Large intestine (tissue), 3 donors: ENCODE data around the gene PTPRG. TPM values are rescaled to one million over a fixed set of nuclear protein-coding genes. Genes with fewer than 3 reads are reported as not detected.
"Not testable (repeated sequence)": the region's sequence is repeated elsewhere in the genome, so short reads cannot be mapped to it uniquely, and the experiment has no call there.

Experiments used
- DNase-seq, 2 donors: peaks; one replicate each; pipeline versions ENCODE4 v3.0.0 to v3.0.0-alpha.2; 2013
- H3K27ac ChIP-seq: one replicate; pipeline ENCODE4 v1.5.1; 2013; ENCODE audit warnings: low read length
- H3K27me3 ChIP-seq: 2 replicates; pipeline ENCODE4 v1.6.1; 2013; ENCODE audit warnings: low read length; ENCODE audit not compliant: control insufficient read depth, insufficient read depth
- H3K36me3 ChIP-seq: 2 replicates; pipeline ENCODE4 v1.6.1; 2013; ENCODE audit warnings: low read length; ENCODE audit not compliant: control insufficient read depth, insufficient read depth
- H3K4me1 ChIP-seq: one replicate; pipeline ENCODE4 v1.6.1; 2013; ENCODE audit warnings: low read length; ENCODE audit not compliant: control insufficient read depth, insufficient read depth
- H3K4me3 ChIP-seq: one replicate; pipeline ENCODE4 v1.5.1; 2013; ENCODE audit warnings: low read length
- H3K9me3 ChIP-seq: one replicate; pipeline ENCODE4 v1.6.1; 2013; ENCODE audit warnings: mild to moderate bottlenecking, low read depth, low read length, moderate library complexity; ENCODE audit not compliant: control insufficient read depth
- WGBS: methylation state at CpG from one replicate; pipeline ENCODE4 v1.1.5; 2013; ENCODE audit warnings: low lambda C conversion rate; ENCODE audit not compliant: insufficient coverage; 5-methylcytosine and 5-hydroxymethylcytosine counted together
- polyA plus RNA-seq: library from polyadenylated mRNA; unstranded; fragments of 120-200 nt; gene quantifications from one replicate; pipeline ENCODE4 v1.2.1, GENCODE V29; 2013

PTPRG gene
- polyA plus RNA-seq, 1 donor = 18.3 TPM

DNA sequence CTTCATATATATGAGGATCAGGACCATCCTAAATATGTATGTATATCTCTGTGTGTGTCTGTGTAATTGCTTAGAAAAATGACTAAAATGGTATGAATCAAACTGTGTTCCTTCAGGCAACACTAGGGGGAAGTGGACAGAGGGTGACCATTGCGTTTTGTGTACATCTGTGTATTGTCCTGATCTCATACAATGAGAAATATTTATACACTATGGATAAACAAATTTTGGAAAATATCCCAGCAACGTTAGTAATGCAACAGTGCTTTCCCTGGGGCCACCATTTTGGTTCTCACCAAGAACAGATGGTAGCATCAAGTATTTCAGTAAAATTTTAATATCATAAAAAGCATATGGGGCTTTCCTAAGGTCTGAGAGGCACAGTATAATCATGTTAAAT lies 130.1 kb downstream of the PTPRG start:
- Histone ChIP-seq H3K36me3 (no peaks in the 10 kb centered on the region), H3K9me3 (no peaks in the 10 kb centered on the region), H3K4me1 (peaks cover 6% of the 10 kb centered on the region), H3K4me3 (no peak overlapping the region), H3K27ac (no peak overlapping the region), H3K27me3 (no peaks in the 10 kb centered on the region)
- 60% methylated on average over 1 of the region's 2 CpGs for WGBS
- DNase-seq = no peak

- Histone ChIP-seq H3K27me3 (no peaks in the 10 kb centered on the region), H3K27ac (no peak overlapping the region), H3K4me1 (no peaks in the 10 kb centered on the region), H3K9me3 (no peaks in the 10 kb centered on the region), H3K36me3 (no peaks in the 10 kb centered on the region), H3K4me3 (no peak overlapping the region)
- 100% methylated on average over 1 of the region's 2 CpGs for WGBS
- DNase-seq = no peak
Observed at GRCh38 chr3:61697301-61697700, 135.9 kb downstream of the PTPRG start.

- not testable (repeated sequence) for H3K27ac ChIP-seq, H3K27me3 ChIP-seq, H3K36me3 ChIP-seq, H3K4me1 ChIP-seq, H3K4me3 ChIP-seq, H3K9me3 ChIP-seq, DNase-seq
- WGBS = no CpG with 5 or more reads among the region's 3 CpGs
Observed at GRCh38 chr3:61698278-61699072, 137.1 kb downstream of the PTPRG start.

DNA sequence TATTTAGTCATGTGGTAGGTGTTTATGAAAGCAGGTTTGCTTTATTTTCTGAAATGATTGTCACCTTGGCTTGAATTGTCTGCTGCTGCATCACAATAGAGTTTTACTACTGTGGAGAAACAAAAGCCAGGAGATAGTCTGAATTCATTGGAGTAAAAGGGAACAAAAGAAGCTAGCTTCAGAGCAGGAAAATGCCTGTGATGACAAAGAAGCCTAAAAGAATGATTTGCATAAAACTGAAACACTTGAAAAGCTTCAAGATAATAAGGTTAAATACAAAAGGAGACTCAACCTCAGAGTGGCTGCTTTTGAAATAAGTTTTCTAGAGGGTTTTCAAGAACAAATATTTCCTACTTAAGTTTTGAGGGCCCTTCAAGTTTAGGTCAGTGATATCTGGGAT lies 138.3 kb downstream of the PTPRG start:
- no peaks in the 10 kb centered on the region for H3K36me3 ChIP-seq
- no peak overlapping the region for H3K4me3 ChIP-seq
- no peaks in the 10 kb centered on the region for H3K9me3 ChIP-seq
- H3K4me1 ChIP-seq = peaks cover under 1% of the 10 kb centered on the region
- no peak for DNase-seq
- H3K27ac ChIP-seq = no peak overlapping the region
- H3K27me3 ChIP-seq = no peaks in the 10 kb centered on the region

DNA sequence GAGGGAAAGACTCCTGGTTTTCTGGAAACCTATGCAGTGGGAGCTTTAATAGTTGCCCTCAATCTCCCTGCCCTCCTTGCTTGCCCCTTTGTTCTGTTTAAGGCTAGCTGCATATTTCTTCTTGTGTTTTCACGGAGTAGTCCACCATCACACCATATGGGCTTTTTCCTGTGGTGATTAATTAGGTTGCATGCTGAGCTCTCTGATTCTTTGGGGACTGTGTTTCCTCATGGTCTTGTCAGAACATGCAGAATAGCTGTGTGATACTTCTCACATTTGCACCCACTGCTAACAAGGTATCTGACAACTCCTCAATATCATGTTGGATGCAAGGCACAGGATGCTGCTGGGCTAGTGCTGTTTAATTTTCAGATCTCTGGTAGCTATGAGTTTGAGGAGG lies 139.6 kb downstream of the PTPRG start:
- Histone ChIP-seq H3K27ac (no peak overlapping the region), H3K36me3 (no peaks in the 10 kb centered on the region), H3K4me3 (no peak overlapping the region), H3K4me1 (peaks cover 5% of the 10 kb centered on the region), H3K9me3 (no peaks in the 10 kb centered on the region), H3K27me3 (no peaks in the 10 kb centered on the region)
- WGBS = no CpG with 5 or more reads among the region's 1 CpG
- no peak for DNase-seq

DNA sequence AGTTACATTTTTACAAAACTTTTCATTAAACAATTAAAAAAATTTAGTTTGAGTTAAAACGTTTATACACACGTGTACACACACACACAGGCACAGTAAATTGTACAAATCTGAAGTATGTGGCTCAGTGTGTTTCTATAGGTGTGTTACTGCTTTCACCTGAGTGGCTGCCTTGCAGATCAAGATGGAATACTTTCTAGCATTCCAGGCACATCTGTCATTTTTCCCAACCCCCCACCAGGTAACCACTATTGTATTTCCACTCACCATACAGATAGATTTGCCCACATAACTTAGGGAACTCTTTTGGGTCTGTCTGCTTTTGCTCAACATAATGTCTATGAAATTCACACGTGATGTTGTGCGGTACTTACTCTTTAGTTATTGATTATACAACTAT lies 141.1 kb downstream of the PTPRG start:
- Histone ChIP-seq H3K27ac (no peak overlapping the region), H3K9me3 (no peaks in the 10 kb centered on the region), H3K27me3 (no peaks in the 10 kb centered on the region), H3K4me3 (no peak overlapping the region), H3K36me3 (no peaks in the 10 kb centered on the region), H3K4me1 (peaks cover 5% of the 10 kb centered on the region)
- no peak for DNase-seq
- WGBS = no CpG with 5 or more reads among the region's 4 CpGs

DNA sequence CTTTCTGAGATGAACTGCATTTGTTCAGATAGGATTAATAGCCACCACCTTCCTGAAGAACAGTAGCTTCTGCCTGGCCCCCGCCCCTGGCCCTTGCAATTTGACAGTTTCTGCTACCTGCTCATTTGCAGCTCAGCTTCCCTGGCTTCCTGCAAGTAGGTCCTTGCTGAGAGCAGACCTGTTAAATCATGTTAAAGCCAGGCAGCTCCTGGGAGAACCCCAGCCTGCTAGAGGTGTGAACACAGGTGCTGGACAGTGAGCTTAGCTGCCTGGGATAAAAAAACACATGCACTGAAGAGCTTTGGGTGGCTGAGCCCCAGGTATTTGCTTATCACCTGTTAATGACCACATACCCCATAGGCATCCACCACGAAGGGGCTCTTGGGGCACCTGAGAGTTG lies 143.4 kb downstream of the PTPRG start:
- Histone ChIP-seq H3K27me3 (no peaks in the 10 kb centered on the region), H3K36me3 (no peaks in the 10 kb centered on the region), H3K4me3 (no peak overlapping the region), H3K9me3 (no peaks in the 10 kb centered on the region), H3K27ac (no peak overlapping the region), H3K4me1 (peaks cover 5% of the 10 kb centered on the region)
- DNase-seq = no peak
- WGBS = no CpG with 5 or more reads among the region's 2 CpGs

DNA sequence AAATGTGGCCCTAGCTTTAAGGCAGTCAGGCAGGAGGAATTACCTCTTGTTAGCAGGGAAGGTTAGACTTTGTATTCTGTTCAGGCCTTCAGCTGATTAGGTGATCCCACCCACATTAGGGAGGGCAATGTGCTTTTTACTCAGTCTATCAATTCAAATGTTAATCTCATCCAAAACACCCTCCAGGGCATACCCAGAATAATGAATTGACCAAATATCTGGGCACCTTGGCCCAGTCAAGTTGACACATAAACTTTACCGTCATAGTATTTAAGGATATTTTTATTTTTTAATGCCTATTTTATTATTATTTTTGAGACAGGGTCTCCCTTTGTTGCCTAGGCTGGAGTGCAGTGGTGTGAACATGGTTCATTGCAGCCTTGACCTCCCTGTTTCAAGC lies 146.1 kb downstream of the PTPRG start:
- peaks cover 5% of the 10 kb centered on the region for H3K4me1 ChIP-seq
- H3K36me3 ChIP-seq = no peaks in the 10 kb centered on the region
- no peak overlapping the region for H3K27ac ChIP-seq
- no peak for DNase-seq
- H3K9me3 ChIP-seq = no peaks in the 10 kb centered on the region
- no CpG with 5 or more reads among the region's 1 CpG for WGBS
- H3K4me3 ChIP-seq = no peak overlapping the region
- no peaks in the 10 kb centered on the region for H3K27me3 ChIP-seq

GRCh38 chr3:61710920-61711319 lies 149.5 kb downstream of the PTPRG start:
- not testable (repeated sequence) for H3K9me3 ChIP-seq, H3K36me3 ChIP-seq, H3K4me1 ChIP-seq, H3K27me3 ChIP-seq, H3K4me3 ChIP-seq, H3K27ac ChIP-seq, DNase-seq
- 100% methylated on average over 1 of the region's 3 CpGs for whole genome bisulfite sequencing

GRCh38 chr3:61714225-61714624 lies 152.9 kb downstream of the PTPRG start:
- WGBS = no CpG with 5 or more reads among the region's 4 CpGs
- Histone ChIP-seq H3K4me3 (no peak overlapping the region), H3K9me3 (no peaks in the 10 kb centered on the region), H3K4me1 (no peaks in the 10 kb centered on the region), H3K36me3 (no peaks in the 10 kb centered on the region), H3K27ac (no peak overlapping the region), H3K27me3 (no peaks in the 10 kb centered on the region)
- DNase-seq = no peak

- WGBS = 60% methylated on average over 2 of the region's 4 CpGs
- no peaks in the 10 kb centered on the region for H3K36me3 ChIP-seq
- H3K4me1 ChIP-seq = no peaks in the 10 kb centered on the region
- H3K4me3 ChIP-seq = no peak overlapping the region
- no peak for DNase-seq
- no peak overlapping the region for H3K27ac ChIP-seq
- H3K27me3 ChIP-seq = no peaks in the 10 kb centered on the region
- H3K9me3 ChIP-seq = no peaks in the 10 kb centered on the region
Observed at GRCh38 chr3:61715886-61716527, 154.6 kb downstream of the PTPRG start.
